Activated naive CD4-positive, alpha-beta T cell (primary cell): Measurements from ENCODE around the gene FAM217B.

Source experiments
- DNase-seq, 4 experiments: peaks; one replicate each; lab custom pipeline; 2025; lab: John Stamatoyannopoulos, UW

The FAM217B gene

DNA sequence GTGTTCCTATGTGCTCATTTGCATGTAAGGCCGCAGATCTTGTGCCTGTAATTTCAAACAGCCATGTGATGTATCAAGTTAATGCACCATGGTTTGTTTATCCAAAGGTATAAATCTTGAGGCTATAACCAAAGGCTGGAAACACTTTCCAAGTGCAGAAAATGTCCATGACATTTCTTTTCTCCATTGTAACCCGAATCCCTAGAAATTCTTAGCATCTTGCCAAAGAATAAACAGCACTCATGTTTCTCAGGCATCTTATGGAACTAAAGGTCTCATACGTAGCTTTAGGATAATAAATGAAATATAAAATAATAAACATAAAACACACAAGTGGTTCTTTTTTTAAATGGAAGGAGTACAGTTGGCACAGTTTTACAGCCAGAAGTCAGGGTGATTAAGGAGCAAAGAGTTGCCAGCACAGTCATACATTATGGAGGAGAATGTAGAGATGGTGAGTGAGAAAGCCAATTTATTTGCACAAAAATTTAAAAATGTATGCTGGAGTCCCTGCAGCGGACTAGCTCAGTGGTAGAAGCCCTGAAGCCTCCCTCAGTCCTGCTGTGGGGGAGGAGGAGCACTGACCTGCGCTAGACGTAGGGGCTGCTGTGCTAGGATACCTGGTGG is 36.1 kb downstream of the FAM217B start:
- DNase-seq = no peak

GRCh38 chr20:59977086-59977485 is 36.9 kb downstream of the FAM217B start:
- DNase-seq = no peak

- DNase-seq = no peak
These were observed 42.9 kb downstream of the FAM217B start for GRCh38 chr20:59983076-59983475.

DNA sequence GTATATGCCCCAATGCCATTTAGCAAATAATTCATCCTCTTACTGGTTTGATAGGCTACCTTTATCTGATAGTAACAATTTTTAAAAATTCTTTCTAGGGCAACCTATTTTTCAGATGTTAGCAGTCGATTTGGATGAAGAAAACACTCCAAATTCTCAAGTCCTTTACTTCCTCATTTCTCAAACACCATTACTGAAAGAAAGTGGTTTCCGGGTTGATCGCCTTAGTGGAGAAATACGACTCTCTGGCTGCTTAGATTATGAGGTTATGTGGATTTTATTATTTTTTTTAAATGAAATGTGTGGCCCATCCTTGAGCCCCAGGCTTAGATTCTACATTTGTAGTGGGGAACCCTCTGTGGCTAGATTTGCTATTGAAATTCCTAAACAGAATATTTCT is 44.4 kb downstream of the FAM217B start:
- no peak for DNase-seq

DNA sequence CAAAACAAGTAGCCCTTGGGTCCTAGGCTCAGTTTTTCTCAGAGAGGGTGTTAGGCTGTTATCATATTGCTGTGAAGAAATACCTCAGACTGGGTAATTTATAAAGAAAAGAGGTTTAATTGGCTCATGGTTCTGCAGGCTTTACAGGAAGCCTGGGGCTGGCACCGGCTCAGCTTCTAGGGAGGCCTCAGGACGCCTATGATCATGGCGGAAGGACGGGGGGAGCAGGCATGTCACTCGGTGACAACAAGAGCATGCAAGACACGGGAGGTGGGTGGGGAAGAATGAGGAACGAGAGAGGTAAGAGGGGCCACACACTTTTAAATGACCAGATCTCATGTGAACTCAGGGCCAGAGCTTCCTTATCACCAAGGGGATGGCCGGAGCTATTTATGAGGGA is 45.0 kb downstream of the FAM217B start:
- no peak for DNase-seq

- no peak for DNase-seq
These were observed 45.7 kb downstream of the FAM217B start for GRCh38 chr20:59985864-59986263.

GRCh38 chr20:59987135-59987534 is 46.9 kb downstream of the FAM217B start:
- no peak for DNase-seq

GRCh38 chr20:59988141-59988540 is 48.0 kb downstream of the FAM217B start:
- DNase-seq = no peak

DNA sequence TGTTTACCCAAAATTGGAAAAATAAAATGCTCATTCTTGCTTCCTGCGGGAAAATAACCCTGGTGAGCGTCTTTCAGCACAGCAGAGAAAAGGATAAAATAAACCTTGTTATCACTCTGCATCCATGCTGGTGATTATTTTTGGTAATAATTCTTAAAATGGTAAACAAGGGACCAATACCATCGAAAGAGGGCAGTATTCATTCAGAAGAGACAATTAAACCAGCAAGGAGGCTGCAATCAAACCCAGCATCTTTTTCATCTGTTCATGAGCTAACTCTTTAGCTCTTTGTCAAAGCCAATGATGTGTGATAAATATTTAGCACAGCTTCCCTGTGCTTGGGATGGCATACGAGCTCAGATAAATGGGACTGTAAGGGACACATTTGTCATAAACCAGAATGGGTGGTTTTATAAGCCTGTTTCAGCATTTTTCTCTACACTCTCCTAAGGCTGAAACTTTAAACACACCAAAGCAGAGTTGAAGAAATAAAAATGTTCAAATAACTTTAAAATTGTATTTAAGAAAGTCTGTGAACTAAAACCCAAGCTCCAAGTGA is 52.4 kb downstream of the FAM217B start:
- DNase-seq = no peak

GRCh38 chr20:59993736-59994430 is 53.7 kb downstream of the FAM217B start:
- no peak for DNase-seq

GRCh38 chr20:59994697-59995122 is 54.5 kb downstream of the FAM217B start:
- no peak for DNase-seq

- no peak for DNase-seq
These were observed 55.9 kb downstream of the FAM217B start for GRCh38 chr20:59996108-59996507.

DNA sequence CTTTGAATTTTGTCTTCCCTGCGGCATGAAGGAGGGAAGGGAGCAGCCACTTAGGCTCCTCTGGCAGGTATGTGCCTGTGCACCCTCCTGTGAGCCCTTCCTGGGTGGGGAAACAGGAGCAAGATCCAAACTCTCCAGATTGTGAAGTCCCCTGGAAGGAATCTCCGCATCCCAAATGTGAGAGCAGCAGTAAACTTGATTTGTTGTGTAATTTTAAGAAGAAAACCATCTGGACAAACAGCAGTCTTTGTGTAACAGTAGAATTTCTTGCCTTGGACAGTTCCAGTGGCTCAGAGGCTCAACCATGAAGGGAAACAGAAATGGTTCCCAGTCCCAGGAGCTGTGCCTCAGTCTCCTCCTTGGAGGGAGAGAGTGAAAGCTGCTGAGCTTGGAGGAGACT is 57.7 kb downstream of the FAM217B start:
- no peak for DNase-seq
